HAP-1 (cell line): Measurements from ENCODE around the gene CYB5RL.
A peak's percentile ranks its signal among the peaks of the same experiment; 100 is the strongest.
"Not testable (repeated sequence)": the region's sequence is repeated elsewhere in the genome, so short reads cannot be mapped to it uniquely, and the experiment has no call there.

Experiments
- DNase-seq, 2 experiments: peaks; one replicate each; pipeline ENCODE4 v3.0.0-alpha.2; 2016 to 2020; ENCODE audit warnings: low spot score in 2 of 2
- H3K27me3 ChIP-seq: fragments of 250-450 bp; sonication (Bioruptor Pico); 2 replicates; pipeline ENCODE4 v1.5.1; 2020; ENCODE audit warnings: low read depth, mild to moderate bottlenecking, moderate library complexity
- H3K36me3 ChIP-seq: fragments of 250-450 bp; sonication (Bioruptor Pico); replicated peaks from 2 replicates; pipeline ENCODE4 v1.5.1; 2020; ENCODE audit warnings: mild to moderate bottlenecking
- H3K4me1 ChIP-seq: fragments of 250-450 bp; sonication (Bioruptor Pico); 2 replicates; pipeline ENCODE4 v1.5.1; 2020; ENCODE audit warnings: mild to moderate bottlenecking
- H3K4me3 ChIP-seq: fragments of 250-450 bp; sonication (Bioruptor Pico); 2 replicates; pipeline ENCODE4 v1.5.1; 2020; ENCODE audit warnings: mild to moderate bottlenecking, moderate library complexity
- H3K9me3 ChIP-seq: fragments of 250-450 bp; sonication (Bioruptor Pico); 2 replicates; pipeline ENCODE4 v1.5.1; 2020; ENCODE audit warnings: mild to moderate bottlenecking, moderate library complexity
- in situ Hi-C: fragments of 300-500 bp; cut with MboI; formaldehyde crosslinking; loops from 3 replicates; pipeline ENCODE4 v1.14.3; 2020; ENCODE audit warnings: low sequenced_read_pairs, inconsistent platforms, mixed read lengths

CYB5RL gene

DNA sequence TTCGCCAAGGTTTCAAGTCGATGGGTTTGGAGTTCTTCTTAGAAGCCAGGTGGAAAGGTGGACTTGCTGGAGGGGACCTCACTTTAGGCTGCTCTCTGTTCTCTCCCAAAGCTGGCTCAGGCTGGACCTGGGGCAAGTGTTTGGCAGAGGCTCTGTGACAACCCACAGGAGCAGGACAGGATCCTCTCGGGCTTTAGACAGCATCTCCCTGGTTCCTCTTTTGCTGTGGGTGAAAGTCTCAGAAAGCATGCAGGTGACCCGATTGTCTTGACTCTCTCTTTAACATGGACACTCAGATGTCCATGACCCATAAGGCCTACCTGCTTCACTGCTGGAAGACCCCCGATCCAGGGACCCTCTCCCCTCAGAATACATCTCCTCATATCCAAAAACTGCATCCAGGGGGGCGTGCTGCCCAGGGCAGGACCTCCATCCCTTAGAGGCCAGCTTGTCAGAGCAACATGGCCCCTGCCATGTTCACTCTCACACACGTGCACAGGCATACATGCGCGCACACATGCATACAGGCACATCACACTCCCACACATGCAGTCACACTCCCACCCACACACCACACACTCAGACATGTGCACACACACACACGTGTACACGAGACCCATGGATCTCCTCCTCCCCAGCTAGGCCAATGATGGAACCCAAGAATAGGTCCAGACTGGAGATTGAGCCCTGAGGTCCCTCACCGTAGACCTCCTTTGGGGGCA lies 21.4 kb upstream of the CYB5RL start:
- no peaks in the 10 kb centered on the region for H3K9me3 ChIP-seq
- DNase-seq: no peak
- H3K4me1 ChIP-seq: no peaks in the 10 kb centered on the region
- in situ Hi-C loops: no loop called here
- H3K4me3 ChIP-seq: no peak overlapping the region
- no peaks in the 10 kb centered on the region for H3K27me3 ChIP-seq
- peaks cover 29% of the 10 kb centered on the region for H3K36me3 ChIP-seq

- no peaks in the 10 kb centered on the region for H3K4me1 ChIP-seq
- H3K27me3 ChIP-seq: no peaks in the 10 kb centered on the region
- DNase-seq: no peak
- H3K4me3 ChIP-seq: no peak overlapping the region
- peaks cover 40% of the 10 kb centered on the region for H3K36me3 ChIP-seq
- H3K9me3 ChIP-seq: no peaks in the 10 kb centered on the region
- in situ Hi-C loops: no loop called here
Observed at GRCh38 chr1:54220004-54220811, 20.4 kb upstream of the CYB5RL start.

DNA sequence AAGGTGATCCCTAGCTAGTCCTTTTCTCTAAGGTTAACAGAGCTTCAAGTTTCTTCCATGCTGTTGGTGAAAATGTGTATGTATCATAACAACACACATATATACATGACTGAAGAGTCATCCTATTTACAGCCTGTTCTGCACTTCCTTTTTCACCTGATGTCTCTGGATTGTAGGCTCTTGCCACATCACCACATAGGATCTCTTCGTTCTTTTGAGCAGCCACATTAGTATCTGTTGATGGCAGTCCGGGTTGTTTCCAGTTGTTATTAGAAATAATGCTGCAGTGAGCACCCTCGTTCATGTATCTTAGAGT lies 19.8 kb upstream of the CYB5RL start:
- in situ Hi-C loops: no loop called here
- Histone ChIP-seq H3K4me1 (no peaks in the 10 kb centered on the region), H3K36me3 (peaks cover 46% of the 10 kb centered on the region), H3K9me3 (no peaks in the 10 kb centered on the region), H3K4me3 (no peak overlapping the region), H3K27me3 (no peaks in the 10 kb centered on the region)
- no peak for DNase-seq

DNA sequence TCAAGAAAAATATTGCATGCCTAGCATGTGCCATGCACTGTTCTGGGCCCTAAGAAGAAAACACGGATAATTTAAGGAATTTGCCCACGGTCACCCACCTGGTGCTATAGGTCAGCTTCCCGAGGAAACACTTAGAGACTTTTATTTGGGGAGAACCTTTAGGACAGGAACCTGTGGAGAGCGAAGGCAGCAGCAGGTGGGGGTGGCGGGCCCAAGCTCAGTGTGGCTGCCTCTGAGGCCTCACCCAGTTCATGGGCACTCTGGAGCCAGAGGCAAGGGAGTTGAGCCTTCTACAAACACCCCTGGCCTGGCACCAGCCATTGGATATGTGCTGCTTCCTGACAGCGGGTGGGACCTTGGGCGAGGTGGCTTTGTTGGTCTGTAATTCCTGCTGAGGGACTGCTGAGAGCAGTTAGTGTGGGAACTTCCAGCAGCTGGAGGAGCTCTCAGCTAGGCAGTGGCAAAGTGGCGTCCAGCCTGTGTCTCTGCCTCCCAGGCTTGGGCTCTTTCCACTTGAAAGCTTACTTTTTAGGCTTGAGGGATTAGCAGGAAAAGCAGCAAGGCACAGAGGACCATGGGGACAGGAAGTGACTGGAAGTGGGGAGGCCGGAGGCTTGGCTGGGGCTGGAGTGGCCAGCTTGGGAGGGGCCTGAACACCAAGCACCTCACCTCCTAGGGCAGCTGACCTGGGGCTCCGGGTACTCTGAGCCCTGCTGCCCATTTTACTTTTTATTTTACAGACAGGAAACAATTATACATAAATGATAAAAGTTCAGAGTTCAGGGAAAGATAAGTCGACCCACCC lies 19.3 kb upstream of the CYB5RL start:
- no peaks in the 10 kb centered on the region for H3K9me3 ChIP-seq
- H3K4me3 ChIP-seq: no peak overlapping the region
- no peaks in the 10 kb centered on the region for H3K4me1 ChIP-seq
- H3K36me3 ChIP-seq: peaks cover 51% of the 10 kb centered on the region
- no peaks in the 10 kb centered on the region for H3K27me3 ChIP-seq
- in situ Hi-C loops: no loop called here
- DNase-seq: no peak

DNA sequence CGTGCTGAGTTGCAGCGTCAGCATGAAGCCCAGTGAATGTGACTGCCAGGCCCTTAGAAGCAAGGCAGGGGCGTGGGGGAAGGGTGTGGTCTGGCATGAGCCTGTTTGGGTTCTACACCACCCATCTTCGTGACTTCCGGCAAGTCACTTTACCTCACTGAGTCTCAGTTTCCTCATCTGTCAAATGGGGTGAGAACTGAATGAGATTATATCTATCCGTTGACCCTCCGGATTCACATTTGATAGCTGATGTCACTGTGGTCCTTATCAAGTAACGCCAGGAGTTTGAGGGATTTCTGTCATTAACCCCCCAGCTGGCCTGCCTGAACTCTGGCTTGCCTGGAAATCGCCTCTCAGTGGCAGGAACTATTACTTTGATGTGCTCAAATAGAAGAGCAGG lies 15.7 kb upstream of the CYB5RL start:
- Histone ChIP-seq H3K4me1 (no peaks in the 10 kb centered on the region), H3K4me3 (no peak overlapping the region), H3K9me3 (no peaks in the 10 kb centered on the region), H3K27me3 (no peaks in the 10 kb centered on the region), H3K36me3 (peaks cover 87% of the 10 kb centered on the region)
- in situ Hi-C loops: no loop called here
- DNase-seq: no peak

- Histone ChIP-seq H3K9me3 (no peaks in the 10 kb centered on the region), H3K4me1 (no peaks in the 10 kb centered on the region), H3K4me3 (no peak overlapping the region), H3K36me3 (peaks cover 91% of the 10 kb centered on the region), H3K27me3 (no peaks in the 10 kb centered on the region)
- no peak for DNase-seq
- in situ Hi-C loops: no loop called here
Observed at GRCh38 chr1:54212872-54213271, 13.0 kb upstream of the CYB5RL start.

DNA sequence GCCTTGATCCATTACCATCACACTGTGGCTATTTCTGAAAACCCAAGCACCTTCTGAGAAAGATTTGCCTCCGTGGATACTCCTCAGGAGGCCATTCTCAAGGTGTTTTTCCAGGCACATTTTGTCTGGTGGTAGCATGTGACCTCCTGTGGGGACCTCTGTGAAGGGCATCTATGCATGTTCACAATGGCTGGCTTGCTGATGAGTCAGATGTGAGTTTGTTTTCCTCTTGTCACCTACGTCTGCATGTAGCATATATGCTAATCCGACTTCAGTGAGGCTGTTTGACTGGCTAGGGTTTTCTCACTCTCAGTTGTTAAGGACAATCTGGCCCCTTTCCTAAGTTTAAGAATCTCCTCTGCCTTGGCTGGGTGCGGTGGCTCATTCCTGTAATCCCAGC lies 8.1 kb upstream of the CYB5RL start:
- DNase-seq, H3K4me1 ChIP-seq, H3K27me3 ChIP-seq, H3K4me3 ChIP-seq, H3K9me3 ChIP-seq, in situ Hi-C loops: not testable (repeated sequence)
- peaks cover 71% of the 10 kb centered on the region for H3K36me3 ChIP-seq

DNA sequence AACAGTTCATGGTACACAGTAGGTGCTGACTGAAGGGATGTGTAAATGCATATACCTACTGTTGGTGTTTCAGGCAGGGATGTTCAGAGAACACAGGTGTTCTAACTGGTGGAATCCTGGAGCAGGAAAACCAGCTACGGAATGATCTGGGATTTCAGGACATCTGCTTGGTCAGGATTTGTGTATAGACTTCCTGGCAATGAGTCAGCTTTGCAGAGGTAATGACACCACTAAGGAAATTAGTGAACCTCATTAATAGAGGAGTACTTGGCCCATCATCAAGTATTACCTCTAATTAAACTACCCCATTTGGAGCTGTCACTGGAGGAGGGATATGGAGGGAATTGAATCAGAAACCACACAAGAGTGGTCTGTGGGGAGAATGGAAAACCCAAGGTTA lies 7.5 kb upstream of the CYB5RL start:
- Histone ChIP-seq H3K9me3 (no peaks in the 10 kb centered on the region), H3K4me1 (no peaks in the 10 kb centered on the region; the same call in 1 of the 2 replicates), H3K4me3 (no peak overlapping the region), H3K36me3 (peaks cover 67% of the 10 kb centered on the region), H3K27me3 (no peaks in the 10 kb centered on the region)
- in situ Hi-C loops: no loop called here
- DNase-seq: no peak

DNA sequence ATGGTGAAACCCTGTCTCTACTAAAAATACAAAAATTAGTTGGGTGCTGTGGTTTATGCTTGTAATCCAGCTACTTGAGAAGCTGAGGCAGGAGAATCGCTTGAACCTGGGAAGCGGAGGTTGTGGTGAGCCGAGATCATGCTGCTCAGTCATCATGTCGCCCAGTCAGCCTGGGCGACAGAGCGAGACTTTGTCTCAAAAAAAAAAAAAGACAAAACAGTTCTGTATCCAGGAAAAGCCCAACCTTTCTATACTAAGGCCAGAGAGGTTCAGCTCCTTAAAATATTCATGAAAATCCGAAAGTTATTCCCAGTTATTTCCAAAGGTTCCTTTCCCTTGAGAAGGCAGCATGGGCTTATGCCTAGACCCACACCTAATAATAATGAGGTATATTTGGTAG lies 4.4 kb upstream of the CYB5RL start:
- no peak for DNase-seq
- H3K4me1 ChIP-seq: peaks cover 14% of the 10 kb centered on the region
- H3K9me3 ChIP-seq: no peaks in the 10 kb centered on the region
- H3K27me3 ChIP-seq: no peaks in the 10 kb centered on the region
- no peak overlapping the region for H3K4me3 ChIP-seq
- in situ Hi-C loops: no loop called here
- peaks cover 44% of the 10 kb centered on the region for H3K36me3 ChIP-seq

DNA sequence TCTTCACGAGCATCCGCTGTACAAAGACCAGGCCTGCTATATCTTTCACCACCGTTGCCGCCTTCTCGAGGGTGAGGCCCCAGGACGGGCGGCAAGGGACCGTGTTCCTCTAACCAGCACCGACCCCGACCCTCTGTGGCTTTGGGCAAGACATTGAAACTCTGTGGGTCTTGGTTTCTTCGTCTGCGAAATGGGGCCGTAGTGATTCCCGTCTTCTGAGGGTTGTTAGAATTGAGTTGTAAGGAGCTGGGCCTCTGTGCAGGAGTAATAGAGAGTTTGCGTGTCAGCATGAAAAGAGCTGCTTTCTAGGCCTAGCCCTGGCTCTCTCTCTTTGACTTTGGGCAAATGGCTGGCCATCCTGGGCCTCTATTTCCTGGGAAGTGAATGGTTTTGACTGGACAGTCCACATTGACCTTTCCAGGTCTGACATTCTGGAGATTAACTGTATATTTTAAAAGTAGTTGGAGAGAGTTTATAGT lies 728 bp upstream of the CYB5RL start:
- in situ Hi-C loops: no loop called here
- no peaks in the 10 kb centered on the region for H3K9me3 ChIP-seq
- peak overlapping the region; percentile 99 for H3K4me3 ChIP-seq
- DNase-seq: no peak
- H3K4me1 ChIP-seq: peaks cover 20% of the 10 kb centered on the region
- H3K27me3 ChIP-seq: no peaks in the 10 kb centered on the region
- H3K36me3 ChIP-seq: peaks cover 24% of the 10 kb centered on the region

DNA sequence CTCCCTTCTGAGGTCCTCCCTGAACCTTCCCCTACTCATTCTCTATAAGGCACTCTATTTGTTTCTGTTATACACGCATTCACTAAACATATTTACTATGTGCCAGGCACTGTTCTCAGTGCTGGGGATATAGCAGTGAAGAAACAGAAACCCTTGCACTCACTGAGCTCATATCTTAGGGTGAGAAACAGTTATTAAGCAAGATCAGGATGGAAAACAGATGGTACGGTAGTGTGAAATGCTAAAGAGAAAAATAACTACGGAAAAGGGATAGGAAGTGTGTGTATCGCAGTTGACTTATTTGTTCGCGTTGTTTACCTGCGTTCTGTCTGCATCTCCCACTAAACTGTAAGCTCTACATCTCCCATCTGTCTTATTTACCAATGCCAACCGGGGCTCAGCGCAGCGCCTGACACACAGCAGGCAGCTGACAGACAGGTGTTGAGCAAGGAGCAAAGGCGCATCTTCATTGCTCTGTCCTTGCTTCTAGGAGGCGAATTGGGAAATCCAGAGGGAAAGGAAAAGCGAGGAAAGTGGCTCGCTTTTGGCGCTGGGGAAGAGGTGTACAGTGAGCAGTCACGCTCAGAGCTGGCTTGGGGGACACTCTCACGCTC lies 572 bp downstream of the CYB5RL start:
- Histone ChIP-seq H3K27me3 (no peaks in the 10 kb centered on the region), H3K4me1 (peaks cover 20% of the 10 kb centered on the region), H3K4me3 (peak overlapping the region; percentile 99), H3K36me3 (peaks cover 14% of the 10 kb centered on the region), H3K9me3 (no peaks in the 10 kb centered on the region)
- peak in 1 of 2 experiments; percentile 2 for DNase-seq
- in situ Hi-C loops: no loop called here

DNA sequence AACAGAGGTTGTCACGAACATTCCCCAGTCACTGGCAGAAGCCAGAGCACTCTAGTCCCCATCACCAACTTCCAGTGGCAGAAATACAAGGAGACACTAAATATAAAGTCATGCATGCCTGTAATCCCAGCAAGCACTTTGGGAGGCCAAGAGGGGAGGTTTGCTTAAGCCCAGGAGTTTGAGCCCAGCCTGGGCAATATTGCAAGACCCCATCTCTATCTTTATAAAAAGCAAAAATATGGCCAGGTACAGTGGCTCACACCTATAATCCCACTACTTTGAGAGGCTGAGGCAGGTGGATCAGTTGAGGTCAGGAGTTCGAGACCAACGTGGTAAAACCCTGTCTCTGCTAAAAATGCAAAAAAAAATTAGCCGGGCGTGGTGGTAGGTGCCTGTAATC lies 6.4 kb downstream of the CYB5RL start:
- H3K4me3 ChIP-seq: no peak overlapping the region
- in situ Hi-C loops: no loop called here
- DNase-seq: no peak
- no peaks in the 10 kb centered on the region for H3K27me3 ChIP-seq
- H3K4me1 ChIP-seq: no peaks in the 10 kb centered on the region
- no peaks in the 10 kb centered on the region for H3K9me3 ChIP-seq
- peaks cover 28% of the 10 kb centered on the region for H3K36me3 ChIP-seq

DNA sequence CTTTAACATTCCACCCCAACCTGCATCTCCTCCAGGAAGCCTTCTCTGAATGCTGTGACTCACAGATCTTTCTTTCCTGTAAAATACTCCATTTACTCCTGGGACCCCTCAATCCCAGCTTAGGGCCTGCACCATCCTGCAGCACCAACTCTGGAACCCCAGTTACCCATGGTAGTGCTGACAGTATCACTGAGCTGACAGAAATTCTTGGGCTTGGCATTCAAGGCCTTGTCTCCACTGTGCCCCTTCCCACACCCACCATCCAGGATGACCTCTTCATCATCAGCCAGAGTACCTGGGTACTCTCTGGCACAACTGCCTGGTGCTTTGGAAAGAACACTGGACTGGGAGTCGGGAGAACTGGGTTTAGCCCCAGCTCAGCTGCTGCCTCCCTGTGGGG lies 8.3 kb downstream of the CYB5RL start:
- Histone ChIP-seq H3K36me3 (peaks cover 30% of the 10 kb centered on the region), H3K27me3 (no peaks in the 10 kb centered on the region), H3K9me3 (no peaks in the 10 kb centered on the region), H3K4me1 (no peaks in the 10 kb centered on the region), H3K4me3 (no peak overlapping the region)
- no peak for DNase-seq
- in situ Hi-C loops: no loop called here
